SK-N-MC (cell line): Measurements from ENCODE around the gene FAM118A.

Experiments used
- DNase-seq: peaks from one replicate; pipeline ENCODE4 v3.0.0-alpha.2; 2011; ENCODE audit warnings: low read depth, low spot score
- H3K27ac ChIP-seq: fragments of 200-600 bp; sonication (generic); 2 replicates; pipeline ENCODE4 v1.5.1; 2016; ENCODE audit warnings: mixed run types
- H3K36me3 ChIP-seq: fragments of 200-600 bp; sonication (generic); 2 replicates; pipeline ENCODE4 v1.6.1; 2017; ENCODE audit warnings: antibody characterized with exemption, low read length, mixed read lengths; ENCODE audit not compliant: insufficient read depth
- H3K4me3 ChIP-seq: fragments of 200-600 bp; sonication (generic); 2 replicates; pipeline ENCODE4 v1.5.1; 2016
- H3K9ac ChIP-seq: fragments of 200-600 bp; sonication (generic); 2 replicates; pipeline ENCODE4 v1.8.0; 2017; ENCODE audit warnings: mixed run types, mixed read lengths; ENCODE audit not compliant: insufficient read length
- H3K9me3 ChIP-seq: fragments of 200-600 bp; sonication (generic); 2 replicates; pipeline ENCODE4 v1.6.1; 2017; ENCODE audit warnings: low read depth, mild to moderate bottlenecking, antibody characterized with exemption, low read length, moderate library complexity, mixed read lengths
- EZH2 ChIP-seq: fragments of 200-600 bp; sonication (generic); IDR thresholded peaks from one replicate; pipeline ENCODE4 v1.6.1; 2017; ENCODE audit warnings: antibody characterized with exemption
- FOXP2 ChIP-seq: optimal IDR thresholded peaks from 2 replicates; pipeline ENCODE3; 2011; ENCODE audit warnings: mild to moderate bottlenecking, moderate library complexity; ENCODE audit not compliant: insufficient read depth; ENCODE audit errors: extremely low read length, control extremely low read depth
- POLR2AphosphoS5 ChIP-seq: IDR thresholded peaks from 2 replicates; pipeline ENCODE4 v1.6.1; 2012; ENCODE audit warnings: mild to moderate bottlenecking, low read depth, low read length, borderline replicate concordance

Gene FAM118A

DNA sequence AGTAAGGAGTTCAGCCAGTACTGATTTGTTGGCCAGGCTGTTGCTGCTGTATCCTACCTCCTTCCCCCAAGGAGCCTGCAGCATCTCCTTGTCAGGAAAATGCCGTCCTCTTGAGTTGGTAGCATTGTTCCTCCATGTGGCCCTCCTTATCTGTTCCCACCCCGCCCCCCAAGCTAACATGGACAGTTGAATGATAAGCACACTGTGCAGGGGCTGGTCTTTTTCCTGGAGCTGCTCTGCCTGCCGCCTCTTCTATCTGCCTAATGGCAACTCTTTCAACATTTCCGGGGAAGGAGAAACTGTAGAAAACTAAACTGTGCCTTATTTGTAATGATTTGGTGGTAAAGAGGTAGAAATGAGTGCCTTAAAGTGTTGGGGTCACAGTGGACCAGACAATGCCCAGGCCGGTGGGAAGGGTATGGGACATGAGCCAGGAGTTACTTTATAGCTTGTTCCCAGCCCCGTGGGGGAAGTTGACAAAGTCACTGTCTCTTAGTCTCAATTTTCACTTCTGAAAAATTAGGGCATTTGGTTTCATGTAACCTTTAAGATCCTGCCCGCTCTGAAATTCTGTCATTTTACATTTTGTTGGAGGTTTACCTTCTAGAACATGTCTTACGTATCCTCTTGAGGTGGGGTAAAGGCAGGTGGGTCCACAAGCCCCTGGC, 4.5 kb downstream of the FAM118A start:
- Histone ChIP-seq H3K9ac (no peak overlapping the region), H3K4me3 (no peak overlapping the region), H3K27ac (no peak overlapping the region), H3K9me3 (no peaks in the 10 kb centered on the region), H3K36me3 (no peaks in the 10 kb centered on the region)
- DNase-seq = no peak
- TF ChIP-seq POLR2AphosphoS5 = no peak
- TF ChIP-seq FOXP2 = no peak

DNA sequence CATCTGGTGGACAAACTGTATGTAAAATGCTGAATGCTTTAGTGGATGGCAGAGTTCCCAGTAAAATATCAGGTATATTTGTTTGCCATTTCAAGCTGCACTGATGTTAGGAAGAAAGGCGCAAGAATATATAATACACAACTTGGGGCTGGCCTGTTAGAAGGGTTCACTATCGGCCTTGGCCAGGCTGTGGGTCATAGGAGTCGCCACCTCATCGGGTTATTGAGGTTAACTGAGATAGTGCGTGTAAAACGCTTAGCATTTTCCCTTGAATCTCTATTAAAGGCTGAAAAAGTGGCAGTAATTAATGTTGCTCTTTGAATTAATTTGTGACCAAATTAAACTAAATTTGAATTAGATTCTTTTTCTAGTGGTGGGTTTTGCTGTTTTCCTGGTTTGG, 5.1 kb downstream of the FAM118A start:
- H3K27ac ChIP-seq = no peak overlapping the region
- DNase-seq = no peak
- no peak overlapping the region for H3K9ac ChIP-seq

DNA sequence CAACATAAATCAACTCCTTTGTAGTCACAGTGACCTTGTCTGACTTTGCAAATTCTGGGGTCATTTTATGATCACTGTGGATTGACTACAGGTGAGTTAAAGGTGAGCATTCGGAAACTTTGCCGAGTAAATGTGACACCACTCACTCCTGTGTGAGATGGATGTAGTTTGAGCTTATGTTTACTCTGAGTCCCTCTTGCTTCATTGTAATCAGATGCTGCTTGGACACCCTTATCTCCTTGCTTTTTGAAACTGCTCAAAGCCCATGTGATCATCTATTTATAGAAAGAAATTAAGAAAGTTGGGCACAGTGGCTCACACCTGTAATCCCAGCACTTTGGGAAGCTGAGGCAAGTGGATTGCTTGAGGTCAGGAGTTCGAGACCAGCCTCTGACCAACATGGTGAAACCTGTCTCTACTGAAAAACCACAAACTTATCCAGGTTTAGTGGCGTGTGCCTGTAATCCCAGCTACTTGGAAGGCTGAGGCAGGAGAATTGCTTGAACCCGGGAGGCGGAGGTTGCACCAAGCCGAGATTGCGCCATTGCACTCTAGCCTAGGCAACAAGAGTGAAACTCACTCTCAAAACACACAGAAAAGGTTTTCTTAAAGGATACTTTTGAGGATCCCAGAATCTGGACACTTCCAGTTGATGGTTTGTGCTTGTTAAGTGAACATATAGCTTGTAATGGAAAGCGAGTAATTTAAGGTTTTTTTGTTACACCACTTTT, 7.2 kb downstream of the FAM118A start:
- Histone ChIP-seq H3K27ac (0 out of 2 replicates have a peak overlapping the region, but pooled peaks have one; percentile 35), H3K36me3 (no peaks in the 10 kb centered on the region), H3K9ac (no peak overlapping the region), H3K4me3 (no peak overlapping the region), H3K9me3 (no peaks in the 10 kb centered on the region)
- no peak for DNase-seq
- TF ChIP-seq FOXP2 (no peak), EZH2 (no peak), POLR2AphosphoS5 (no peak)

More for the DNA sequence above, 5.1 kb downstream of the FAM118A start:
- Histone ChIP-seq H3K4me3 (no peak overlapping the region), H3K9me3 (no peaks in the 10 kb centered on the region), H3K36me3 (no peaks in the 10 kb centered on the region)
- TF ChIP-seq FOXP2 (no peak), POLR2AphosphoS5 (no peak), EZH2 (no peak)

DNA sequence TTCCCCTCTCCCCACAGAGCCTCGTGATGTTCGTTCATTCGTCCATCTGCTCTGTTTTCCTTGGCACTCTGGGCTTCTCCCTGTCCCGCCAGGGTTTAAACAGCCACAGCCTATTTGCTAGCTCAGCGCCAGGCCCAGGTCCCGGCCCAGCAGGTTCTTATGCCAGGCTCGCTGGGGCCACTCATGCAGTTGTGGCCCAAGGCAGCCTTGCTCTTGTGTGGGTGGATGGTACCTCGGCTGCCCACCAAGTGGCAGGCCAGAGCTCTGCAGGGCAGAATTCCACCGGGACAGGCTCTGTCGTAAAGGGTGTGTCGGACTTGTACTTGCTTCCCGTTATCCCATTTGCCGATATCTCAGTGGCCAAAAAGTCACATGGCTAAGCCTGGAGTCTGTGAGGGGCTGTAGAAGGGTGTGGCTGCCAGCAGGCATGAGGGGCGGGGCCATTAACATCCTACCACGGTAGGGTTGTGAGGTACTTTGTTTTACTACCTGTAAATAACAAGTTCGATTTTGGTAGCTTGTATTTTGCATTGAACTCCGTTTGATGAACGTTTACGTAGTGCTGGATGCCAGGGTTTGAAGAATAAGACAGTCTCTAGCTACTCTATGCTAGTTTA, 7.9 kb downstream of the FAM118A start:
- Histone ChIP-seq H3K36me3 (peaks cover 4% of the 10 kb centered on the region; the same call in 1 of the 2 replicates), H3K9me3 (no peaks in the 10 kb centered on the region), H3K27ac (peak overlapping the region; percentile 92), H3K4me3 (no peak overlapping the region), H3K9ac (no peak overlapping the region)
- TF ChIP-seq POLR2AphosphoS5 (no peak), FOXP2 (no peak), EZH2 (no peak)
- DNase-seq = no peak

DNA sequence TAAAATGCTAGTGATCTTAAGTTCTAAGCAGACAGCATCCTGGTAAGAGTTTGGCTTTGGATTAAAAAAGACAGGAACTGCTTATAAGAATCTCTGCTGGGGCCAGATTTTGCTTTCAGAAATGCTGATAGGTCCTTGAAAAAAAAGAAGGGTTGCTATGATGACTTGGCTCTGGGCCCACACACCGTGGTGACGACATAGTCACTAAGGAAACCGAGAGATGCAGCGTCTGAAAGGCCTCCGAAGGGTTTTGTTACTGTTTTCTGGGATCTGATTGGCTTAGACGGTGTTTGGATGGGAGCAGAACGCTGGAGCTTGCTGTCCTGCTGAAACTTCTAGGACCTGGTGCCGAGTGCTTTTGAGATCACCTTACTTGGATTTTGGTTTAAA, 8.4 kb downstream of the FAM118A start:
- peak; percentile 69 for DNase-seq
- Histone ChIP-seq H3K4me3 (peak overlapping the region; percentile 45), H3K36me3 (peaks cover 8% of the 10 kb centered on the region; the same call in 1 of the 2 replicates), H3K9me3 (no peaks in the 10 kb centered on the region), H3K9ac (no peak overlapping the region), H3K27ac (peak overlapping the region; percentile 92)
- TF ChIP-seq EZH2 = no peak
- no peak for TF ChIP-seq POLR2AphosphoS5
- no peak for TF ChIP-seq FOXP2

DNA sequence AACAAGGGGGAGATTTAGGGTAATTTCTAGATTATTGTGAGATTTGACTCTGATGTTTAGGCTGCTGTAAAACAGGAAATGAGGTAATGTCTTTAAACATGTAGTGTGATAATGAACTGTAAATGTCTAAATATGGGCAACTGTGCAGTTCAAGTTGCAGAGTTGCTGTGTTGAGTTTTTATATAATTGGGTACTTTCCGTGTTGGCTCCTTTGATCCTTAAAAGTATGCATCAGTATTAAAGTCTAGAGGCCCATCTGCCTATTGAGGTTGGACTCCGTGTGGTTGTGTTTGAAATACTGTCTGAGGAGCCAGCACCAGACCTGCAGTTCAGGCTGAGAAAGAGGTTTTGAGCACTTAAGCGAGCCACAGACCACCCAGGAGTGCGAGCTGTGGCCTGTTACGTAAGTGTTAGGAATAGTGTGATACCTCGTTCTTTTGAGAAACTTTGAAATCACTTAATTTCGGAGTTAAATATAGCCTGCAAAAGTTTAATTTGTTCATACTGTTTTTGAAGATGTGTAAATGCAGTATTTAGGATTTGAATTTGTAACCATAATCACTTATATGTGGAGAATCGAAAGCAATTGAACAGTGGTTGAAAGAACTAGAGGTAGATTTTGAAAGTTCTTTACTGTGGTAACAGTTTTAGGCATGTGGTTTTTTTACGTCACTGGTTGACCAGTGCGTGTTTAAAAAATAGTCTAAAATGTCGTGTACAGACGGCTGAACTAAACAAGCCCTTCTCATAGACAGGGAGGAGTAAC, 9.0 kb downstream of the FAM118A start:
- peak overlapping the region; percentile 45 for H3K4me3 ChIP-seq
- TF ChIP-seq POLR2AphosphoS5 (no peak), FOXP2 (no peak), EZH2 (no peak)
- H3K9me3 ChIP-seq = no peaks in the 10 kb centered on the region
- H3K36me3 ChIP-seq = peaks cover 14% of the 10 kb centered on the region; the same call in 1 of the 2 replicates
- peak overlapping the region; percentile 92 for H3K27ac ChIP-seq
- peak overlapping the region; percentile 65 for H3K9ac ChIP-seq
- DNase-seq = no peak

DNA sequence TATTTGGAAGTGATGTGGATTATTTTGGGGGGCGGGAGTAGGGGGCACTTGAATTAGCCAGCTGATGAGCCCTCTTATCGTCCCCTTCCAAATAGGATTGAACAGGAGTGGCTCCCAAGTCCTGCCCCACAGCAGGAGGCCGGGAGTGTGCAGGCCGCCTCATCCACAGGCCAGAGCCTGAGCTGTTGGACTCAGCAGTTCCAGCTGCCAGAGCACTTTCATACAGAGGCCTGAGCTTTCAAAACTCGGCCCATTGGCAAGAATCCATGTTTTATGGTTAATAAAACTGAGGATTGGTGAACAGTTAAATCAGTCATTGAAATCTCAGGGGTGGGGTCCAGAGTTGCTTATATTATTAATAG, 9.6 kb downstream of the FAM118A start:
- DNase-seq = no peak
- H3K4me3 ChIP-seq = no peak overlapping the region

DNA sequence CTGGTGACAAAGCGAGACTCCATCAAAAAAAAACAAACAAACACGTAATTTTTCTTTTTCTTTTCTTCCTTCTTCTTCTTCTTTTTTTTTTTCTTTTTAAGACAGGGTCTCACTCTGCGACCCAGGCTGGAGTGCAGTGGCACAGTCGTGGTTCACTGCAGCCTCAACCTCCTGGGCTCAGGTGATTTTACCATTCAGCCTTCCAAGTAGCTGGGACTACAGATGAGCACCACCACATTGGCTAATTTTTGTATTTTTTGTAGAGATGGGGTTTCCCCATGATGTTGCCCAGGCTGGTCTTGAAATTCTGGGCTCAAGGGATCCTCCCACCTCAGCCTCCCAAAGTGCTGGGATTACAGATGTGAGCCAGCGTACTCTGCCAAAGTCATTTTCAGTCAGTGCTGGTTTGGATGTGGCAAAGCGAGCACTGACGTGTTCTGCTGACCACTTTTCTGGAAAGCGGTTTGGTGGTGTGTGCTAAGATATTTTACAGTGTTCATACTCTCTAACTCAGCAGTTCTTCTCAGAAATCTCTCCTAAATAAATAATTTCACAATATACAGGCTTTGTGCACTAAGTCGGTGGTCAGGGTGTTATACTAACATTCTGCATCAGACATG, 10.7 kb downstream of the FAM118A start:
- Histone ChIP-seq H3K36me3 (peaks cover 20% of the 10 kb centered on the region; the same call in 1 of the 2 replicates), H3K9me3 (no peaks in the 10 kb centered on the region), H3K27ac (no peak overlapping the region), H3K9ac (no peak overlapping the region), H3K4me3 (no peak overlapping the region)
- TF ChIP-seq FOXP2 = no peak
- no peak for TF ChIP-seq EZH2
- no peak for TF ChIP-seq POLR2AphosphoS5
- no peak for DNase-seq

More for the DNA sequence above, 9.6 kb downstream of the FAM118A start:
- Histone ChIP-seq H3K27ac (no peak overlapping the region), H3K9ac (no peak overlapping the region), H3K36me3 (peaks cover 19% of the 10 kb centered on the region; the same call in 1 of the 2 replicates), H3K9me3 (no peaks in the 10 kb centered on the region)
- TF ChIP-seq POLR2AphosphoS5 (no peak), EZH2 (no peak), FOXP2 (no peak)
